Endothelial cell of umbilical vein (primary cell): ENCODE data around the gene SLC5A10. TPM values are rescaled to one million over a fixed set of nuclear protein-coding genes. Genes with fewer than 3 reads are reported as not detected.

Source experiments
- BruUV-seq: library from RNA; stranded (reverse); fragments of 400-500 nt; replicated peaks from 2 replicates; lab custom pipeline; 2021; lab: Mats Ljungman, UMichigan
- CTCF ChIA-PET: fragments of 300-600, 350-600 bp; sonication (Branson Sonifier 250); formaldehyde crosslinking; loops from one replicate; lab custom pipeline; 2021; ENCODE audit warnings: antibody characterized with exemption, inconsistent platforms; lab: Charles Lee
- POLR2A ChIA-PET: fragments of 300-600, 350-600 bp; sonication (Branson Sonifier 250); formaldehyde crosslinking; loops from one replicate; lab custom pipeline; 2021; ENCODE audit warnings: antibody characterized with exemption, inconsistent platforms; lab: Charles Lee
- DNase-seq: peaks from one replicate; pipeline ENCODE4 v3.0.0-alpha.2; 2011; ENCODE audit warnings: low read depth, low spot score
- FAIRE-seq: peaks from 2 replicates; lab custom pipeline; 2011; peaks lifted over from hg19 to GRCh38; lab: Jason Lieb, UNC
- H2AFZ ChIP-seq: 2 replicates; pipeline ENCODE4 v1.6.0; 2012; ENCODE audit warnings: low read depth, low read length, control low read depth, inconsistent platforms
- H3K27ac ChIP-seq: 2 replicates; pipeline ENCODE4 v1.5.1; 2011; ENCODE audit warnings: low read depth, mild to moderate bottlenecking, control low read depth, low read length, moderate library complexity; ENCODE audit not compliant: insufficient read depth
- H3K27me3 ChIP-seq, 2 experiments: 2 replicates each; pipeline versions ENCODE4 v1.6.0 to v1.6.1; 2011; ENCODE audit warnings: low read length in 2 of 2, mixed read lengths in 1 of 2; ENCODE audit not compliant: control insufficient read depth in 2 of 2, insufficient read depth in 2 of 2
- H3K36me3 ChIP-seq, 2 experiments: 2 replicates in 1 of 2; 3 replicates in 1 of 2; pipeline ENCODE4 v1.5.1; 2011; ENCODE audit warnings: low read length in 2 of 2, mild to moderate bottlenecking in 1 of 2, moderate library complexity in 1 of 2; ENCODE audit not compliant: control insufficient read depth in 2 of 2, insufficient read depth in 2 of 2; ENCODE audit errors: extremely low read depth in 1 of 2
- H3K4me1 ChIP-seq: 3 replicates; pipeline ENCODE4 v1.5.1; 2011; ENCODE audit warnings: mild to moderate bottlenecking, low read length; ENCODE audit not compliant: control insufficient read depth, insufficient read depth; ENCODE audit errors: extremely low read depth
- H3K4me2 ChIP-seq: 2 replicates; pipeline ENCODE4 v1.6.1; 2011; ENCODE audit warnings: low read length, control low read depth, mixed read lengths; ENCODE audit not compliant: insufficient read depth
- H3K4me3 ChIP-seq, 3 experiments: fragments of 200-600 bp in 1 of 3; sonication (generic), shearing (Covaris generic) in 1 of 3; replicated peaks in 1 of 3; 2 replicates each; pipeline ENCODE4 v1.5.1; 2011 to 2016; ENCODE audit warnings: control low read depth in 3 of 3, low read length in 3 of 3, mild to moderate bottlenecking in 2 of 3, inconsistent platforms in 1 of 3, low read depth in 1 of 3, moderate library complexity in 1 of 3; ENCODE audit not compliant: insufficient read depth in 1 of 3
- H3K79me2 ChIP-seq: 2 replicates; pipeline ENCODE4 v1.6.0; 2012; ENCODE audit warnings: low read length, inconsistent platforms; ENCODE audit not compliant: control insufficient read depth, insufficient read depth
- H3K9ac ChIP-seq: replicated peaks from 2 replicates; pipeline ENCODE3; 2011; ENCODE audit warnings: low read length, control low read depth; ENCODE audit not compliant: insufficient read depth; ENCODE audit errors: extremely low read depth
- H3K9me1 ChIP-seq: replicated peaks from 3 replicates; pipeline ENCODE4 v1.6.0; 2011; ENCODE audit warnings: mild to moderate bottlenecking, low read length; ENCODE audit not compliant: control insufficient read depth, insufficient read depth; ENCODE audit errors: extremely low read depth
- H3K9me3 ChIP-seq: replicated peaks from 2 replicates; pipeline ENCODE4 v1.5.1; 2012; ENCODE audit warnings: low read length, inconsistent platforms; ENCODE audit not compliant: control insufficient read depth, insufficient read depth
- H4K20me1 ChIP-seq: replicated peaks from 2 replicates; pipeline ENCODE3; 2011; ENCODE audit warnings: mild to moderate bottlenecking, low read length; ENCODE audit not compliant: control insufficient read depth, insufficient read depth; ENCODE audit errors: extremely low read depth
- EZH2 ChIP-seq: IDR thresholded peaks from 2 replicates; pipeline ENCODE4 v1.6.1; 2012; ENCODE audit warnings: borderline replicate concordance, low read depth, mild to moderate bottlenecking, moderate library complexity, low read length, inconsistent platforms; ENCODE audit not compliant: severe bottlenecking
- FOS ChIP-seq: IDR thresholded peaks from 2 replicates; pipeline ENCODE4 v1.6.1; 2011; ENCODE audit warnings: mild to moderate bottlenecking, low read length, moderate library complexity, borderline replicate concordance; ENCODE audit not compliant: insufficient read depth
- GATA2 ChIP-seq: IDR thresholded peaks from 2 replicates; pipeline ENCODE4 v1.7.0; 2011; ENCODE audit warnings: low read depth, mild to moderate bottlenecking, moderate library complexity, mixed read lengths, low read length; ENCODE audit not compliant: insufficient read length, insufficient read depth
- JUN ChIP-seq: IDR thresholded peaks from 2 replicates; pipeline ENCODE4 v1.6.1; 2011; ENCODE audit warnings: borderline replicate concordance, low read depth; ENCODE audit not compliant: insufficient read length, insufficient read depth
- MYC ChIP-seq: IDR thresholded peaks from one replicate; pipeline ENCODE4 v1.6.1; 2011; ENCODE audit warnings: mild to moderate bottlenecking, low read depth, low read length
- POLR2A ChIP-seq: IDR thresholded peaks from 2 replicates; pipeline ENCODE4 v1.6.1; 2012; ENCODE audit warnings: low read depth, mild to moderate bottlenecking, control low read depth, low read length
- POLR2AphosphoS5 ChIP-seq: IDR thresholded peaks from 2 replicates; pipeline ENCODE4 v1.6.1; 2012; ENCODE audit warnings: low read depth, mild to moderate bottlenecking, control low read depth, low read length, moderate library complexity; ENCODE audit not compliant: insufficient read depth
- dilution Hi-C: fragments of 300-500 bp; cut with MboI; formaldehyde crosslinking; loops from one replicate; pipeline ENCODE4 v1.15.0; 2019; ENCODE audit warnings: low sequenced_read_pairs; ENCODE audit not compliant: extremely low pct_ligation_motif_present
- intact Hi-C: fragments of 100-400 bp; cut with micrococcal nuclease; formaldehyde crosslinking; loops from one replicate; pipeline ENCODE4 v1.10.0; 2022
- polyA plus RNA-seq, 4 experiments: library from polyadenylated mRNA; depleted of rRNA in 3 of 4; stranded (reverse) in 3 of 4; unstranded in 1 of 4; fragments of >200 nt; gene quantifications; 2 replicates each; pipeline versions ENCODE4 v1.2.1 to v1.2.3, GENCODE V29; 2011 to 2012; ENCODE audit warnings: missing spikeins in 1 of 4
- total RNA-seq: library from RNA; stranded (reverse); gene quantifications from 2 replicates; pipeline ENCODE4 v1.2.3, GENCODE V29; 2021
- TF ChIP-seq, protein P1 (sequence below): IDR thresholded peaks from 2 replicates; pipeline ENCODE4 v1.6.1; 2011; ENCODE audit not compliant: insufficient read depth, insufficient read length
- TF ChIP-seq, protein P2 (sequence below), 2 donors: IDR thresholded peaks; 1 replicate in 1 of 2; 2 replicates in 1 of 2; pipeline ENCODE4 v1.5.1; 2011; ENCODE audit warnings: low read length in 2 of 2, mild to moderate bottlenecking in 2 of 2, moderate library complexity in 2 of 2, control low read depth in 1 of 2, inconsistent platforms in 1 of 2, low read depth in 1 of 2; ENCODE audit not compliant: insufficient read depth in 1 of 2; ENCODE audit errors: extremely low read depth in 1 of 2

Gene SLC5A10
- total and polyA plus RNA-seq, 2 donors (not counting 3 experiments of a cell fraction or from before 2014, with no cell fraction given): not detected

GRCh38 chr17:18959071-18959844 lies 7.3 kb downstream of the SLC5A10 start:
- H3K79me2 ChIP-seq: no peaks in the 10 kb centered on the region
- no peaks in the 10 kb centered on the region for H4K20me1 ChIP-seq
- ChIA-PET POLR2A (no interaction called here), CTCF (interaction anchor here (1.1 to 2.4 kb wide), 2 partner anchors 9 to 10 kb away, joined by 3 to 22 read pairs; no protein-coding TSS in a partner anchor)
- no peaks in the 10 kb centered on the region for H3K27me3 ChIP-seq
- no peak overlapping the region for H2AFZ ChIP-seq
- H3K4me2 ChIP-seq: no peak overlapping the region
- no peak for DNase-seq
- no peak for FAIRE-seq
- no peak overlapping the region for H3K4me3 ChIP-seq
- intact Hi-C loops: no loop called here
- TF ChIP-seq EZH2 (no peak), POLR2A (no peak), POLR2AphosphoS5 (no peak), GATA2 (no peak), JUN (no peak), MYC (no peak), FOS (no peak)
- TF ChIP-seq, protein P1, sequence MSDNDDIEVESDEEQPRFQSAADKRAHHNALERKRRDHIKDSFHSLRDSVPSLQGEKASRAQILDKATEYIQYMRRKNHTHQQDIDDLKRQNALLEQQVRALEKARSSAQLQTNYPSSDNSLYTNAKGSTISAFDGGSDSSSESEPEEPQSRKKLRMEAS: no peak
- TF ChIP-seq, protein P2, sequence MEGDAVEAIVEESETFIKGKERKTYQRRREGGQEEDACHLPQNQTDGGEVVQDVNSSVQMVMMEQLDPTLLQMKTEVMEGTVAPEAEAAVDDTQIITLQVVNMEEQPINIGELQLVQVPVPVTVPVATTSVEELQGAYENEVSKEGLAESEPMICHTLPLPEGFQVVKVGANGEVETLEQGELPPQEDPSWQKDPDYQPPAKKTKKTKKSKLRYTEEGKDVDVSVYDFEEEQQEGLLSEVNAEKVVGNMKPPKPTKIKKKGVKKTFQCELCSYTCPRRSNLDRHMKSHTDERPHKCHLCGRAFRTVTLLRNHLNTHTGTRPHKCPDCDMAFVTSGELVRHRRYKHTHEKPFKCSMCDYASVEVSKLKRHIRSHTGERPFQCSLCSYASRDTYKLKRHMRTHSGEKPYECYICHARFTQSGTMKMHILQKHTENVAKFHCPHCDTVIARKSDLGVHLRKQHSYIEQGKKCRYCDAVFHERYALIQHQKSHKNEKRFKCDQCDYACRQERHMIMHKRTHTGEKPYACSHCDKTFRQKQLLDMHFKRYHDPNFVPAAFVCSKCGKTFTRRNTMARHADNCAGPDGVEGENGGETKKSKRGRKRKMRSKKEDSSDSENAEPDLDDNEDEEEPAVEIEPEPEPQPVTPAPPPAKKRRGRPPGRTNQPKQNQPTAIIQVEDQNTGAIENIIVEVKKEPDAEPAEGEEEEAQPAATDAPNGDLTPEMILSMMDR (IDR thresholded peaks at IDR 0.05; ENCODE audit: extremely low read depth in 1 of 2, insufficient read depth in 1 of 2, low read depth in 1 of 2, low read length in 2 of 2): no peak
- no peaks in the 10 kb centered on the region for H3K4me1 ChIP-seq
- H3K9me1 ChIP-seq: no peaks in the 10 kb centered on the region
- BruUV-seq: no TSS peak
- no peak overlapping the region for H3K27ac ChIP-seq
- H3K36me3 ChIP-seq: no peaks in the 10 kb centered on the region
- dilution Hi-C loops: no loop called here
- H3K9ac ChIP-seq: no peak overlapping the region
- no peaks in the 10 kb centered on the region for H3K9me3 ChIP-seq
